Activated CD8-positive, alpha-beta T cell treated with anti-CD3 and anti-CD28 coated beads for 36 hours (primary cell): ENCODE measurements around the gene TEX48. TPM values are rescaled to one million over a fixed set of nuclear protein-coding genes. Genes with fewer than 3 reads are reported as not detected.
A peak's percentile ranks its signal among the peaks of the same experiment; 100 is the strongest.

Experiments
- ATAC-seq: fragments of 200-7000 bp; cut with Tn5 transposase; one replicate; pipeline ENCODE4 v1.10.0; 2021; ENCODE audit warnings: mild to moderate bottlenecking, moderate library complexity
- CTCF ChIA-PET: fragments of 350-600 bp; sonication (Branson Sonifier 250); formaldehyde crosslinking; loops from one replicate; lab custom pipeline; 2021; ENCODE audit warnings: antibody characterized with exemption; lab: Charles Lee
- POLR2A ChIA-PET: fragments of 350-600 bp; sonication (Branson Sonifier 250); formaldehyde crosslinking; loops from one replicate; lab custom pipeline; 2021; ENCODE audit warnings: antibody characterized with exemption; lab: Charles Lee
- DNase-seq: peaks from one replicate; pipeline ENCODE4 v3.0.0-alpha.2; 2020
- H3K27ac Mint-ChIP-seq: one replicate; pipeline ENCODE4 v1.8.0; 2021; ENCODE audit warnings: mild to moderate bottlenecking, mixed read lengths
- H3K27me3 Mint-ChIP-seq: one replicate; pipeline ENCODE4 v1.8.0; 2021; ENCODE audit warnings: mixed read lengths
- H3K36me3 Mint-ChIP-seq: one replicate; pipeline ENCODE4 v1.8.0; 2021; ENCODE audit warnings: low read depth, mixed read lengths
- H3K4me1 Mint-ChIP-seq: one replicate; pipeline ENCODE4 v1.8.0; 2021; ENCODE audit warnings: low read depth, mixed read lengths
- H3K4me3 Mint-ChIP-seq: one replicate; pipeline ENCODE4 v1.8.0; 2021; ENCODE audit warnings: mild to moderate bottlenecking, moderate library complexity, mixed read lengths
- H3K9me3 Mint-ChIP-seq: one replicate; pipeline ENCODE4 v1.8.0; 2021; ENCODE audit warnings: mixed read lengths
- intact Hi-C: fragments of 100-400 bp; cut with micrococcal nuclease; formaldehyde crosslinking; loops from one replicate; pipeline ENCODE4 v1.10.0; 2022
- total RNA-seq, 2 experiments: library from RNA; stranded (reverse); gene quantifications; one replicate each; pipeline ENCODE4 v1.2.3, GENCODE V29; 2021
- TF ChIP-seq, protein P1 (sequence below): fragments of 200-600 bp; IDR thresholded peaks from one replicate; pipeline ENCODE4 v1.8.0; 2022; ENCODE audit warnings: antibody characterized with exemption, mild to moderate bottlenecking

TEX48 gene
- total RNA-seq, 2 experiments from 2014 or later: 0.65 TPM; not detected in 1

DNA sequence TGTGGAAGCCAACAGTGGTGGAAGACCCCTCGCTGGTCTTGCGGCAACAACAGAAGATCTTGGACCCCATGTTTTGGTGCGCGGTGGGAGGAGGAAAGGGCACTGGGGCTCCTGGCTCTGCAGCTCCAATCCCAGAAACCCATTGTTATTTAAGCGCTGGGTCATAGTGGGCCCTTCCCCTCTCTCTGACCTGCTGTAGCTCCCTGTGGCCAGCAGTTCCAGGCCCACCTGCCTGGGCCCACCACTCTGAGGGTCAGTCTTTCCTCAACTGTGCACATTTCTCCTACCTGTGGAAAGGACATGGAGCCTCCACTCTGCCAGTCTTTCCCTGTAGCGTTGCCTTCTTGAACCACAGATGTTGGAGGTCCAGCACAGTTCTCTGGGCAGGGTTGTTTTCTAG is 24.3 kb downstream of the TEX48 start, which contains the start of gene TEX53:
TSS of gene TEX53 (minus strand) at position 101 of the 400 bp plus-strand sequence. CDS start at position 70, 31 bp downstream.
- DNase-seq (no peak), ATAC-seq (no peak)
- no peaks in the 10 kb centered on the region for H3K9me3 Mint-ChIP-seq
- TF ChIP-seq, protein P1, sequence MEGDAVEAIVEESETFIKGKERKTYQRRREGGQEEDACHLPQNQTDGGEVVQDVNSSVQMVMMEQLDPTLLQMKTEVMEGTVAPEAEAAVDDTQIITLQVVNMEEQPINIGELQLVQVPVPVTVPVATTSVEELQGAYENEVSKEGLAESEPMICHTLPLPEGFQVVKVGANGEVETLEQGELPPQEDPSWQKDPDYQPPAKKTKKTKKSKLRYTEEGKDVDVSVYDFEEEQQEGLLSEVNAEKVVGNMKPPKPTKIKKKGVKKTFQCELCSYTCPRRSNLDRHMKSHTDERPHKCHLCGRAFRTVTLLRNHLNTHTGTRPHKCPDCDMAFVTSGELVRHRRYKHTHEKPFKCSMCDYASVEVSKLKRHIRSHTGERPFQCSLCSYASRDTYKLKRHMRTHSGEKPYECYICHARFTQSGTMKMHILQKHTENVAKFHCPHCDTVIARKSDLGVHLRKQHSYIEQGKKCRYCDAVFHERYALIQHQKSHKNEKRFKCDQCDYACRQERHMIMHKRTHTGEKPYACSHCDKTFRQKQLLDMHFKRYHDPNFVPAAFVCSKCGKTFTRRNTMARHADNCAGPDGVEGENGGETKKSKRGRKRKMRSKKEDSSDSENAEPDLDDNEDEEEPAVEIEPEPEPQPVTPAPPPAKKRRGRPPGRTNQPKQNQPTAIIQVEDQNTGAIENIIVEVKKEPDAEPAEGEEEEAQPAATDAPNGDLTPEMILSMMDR: no peak
- intact Hi-C loops: loop anchor here (10.0 kb wide), 1 partner anchor 63 kb away; no protein-coding TSS in a partner anchor
- H3K27ac Mint-ChIP-seq: no peak within 1 kb of the TSS
- peaks cover 4% of the 10 kb centered on the region for H3K27me3 Mint-ChIP-seq
- POLR2A ChIA-PET: interaction anchor here (1.2 kb wide), 1 partner anchor 173 kb away, joined by 3 read pairs; no protein-coding TSS in a partner anchor
- peaks cover 18% of the 10 kb centered on the region for H3K4me1 Mint-ChIP-seq
- H3K4me3 Mint-ChIP-seq: no peak within 1 kb of the TSS
- CTCF ChIA-PET: interaction anchor here (1.1 to 1.8 kb wide), 3 partner anchors 23 to 252 kb away, joined by 4 to 6 read pairs (median 5); no protein-coding TSS in a partner anchor
- H3K36me3 Mint-ChIP-seq: no peaks in the 10 kb centered on the region

DNA sequence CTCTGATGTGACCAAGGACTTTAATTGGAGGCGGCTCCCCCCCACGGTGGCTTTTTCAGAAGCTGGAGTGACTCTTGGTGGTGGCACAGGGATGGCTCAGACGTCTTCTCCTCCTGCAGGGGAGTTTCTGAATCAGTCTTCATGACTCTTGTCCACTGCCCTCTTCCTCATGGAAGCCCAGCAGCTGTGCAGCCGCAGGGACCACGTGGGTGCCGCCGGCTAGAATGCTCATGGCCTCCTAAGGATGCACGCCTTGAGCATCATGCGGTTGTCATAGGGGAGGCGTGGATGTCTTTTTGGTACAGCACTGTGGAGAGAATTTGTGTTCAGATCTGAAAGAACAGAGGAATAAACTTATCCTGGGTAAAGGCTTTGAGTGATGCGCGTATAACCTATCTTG is 25.7 kb downstream of the TEX48 start:
- no peaks in the 10 kb centered on the region for H3K36me3 Mint-ChIP-seq
- TF ChIP-seq, protein P1: no peak
- ATAC-seq: no peak
- ChIA-PET POLR2A (interaction anchor here (0.7 kb wide), 1 partner anchor 383 kb away, joined by 3 read pairs; no protein-coding TSS in a partner anchor), CTCF (interaction anchor here (1.0 to 7.3 kb wide), 3 partner anchors 64 to 250 kb away, joined by 3 to 249 read pairs (median 3); no protein-coding TSS in a partner anchor)
- DNase-seq: no peak
- H3K9me3 Mint-ChIP-seq: no peaks in the 10 kb centered on the region
- H3K27ac Mint-ChIP-seq: no peak overlapping the region
- H3K27me3 Mint-ChIP-seq: no peaks in the 10 kb centered on the region
- peaks cover 21% of the 10 kb centered on the region for H3K4me1 Mint-ChIP-seq
- intact Hi-C loops: loop anchor here (10.0 kb wide), 1 partner anchor 62 kb away; no protein-coding TSS in a partner anchor
- H3K4me3 Mint-ChIP-seq: no peak overlapping the region

GRCh38 chr9:114655689-114656088 is 26.3 kb downstream of the TEX48 start:
- Mint-ChIP-seq H3K4me1 (peaks cover 21% of the 10 kb centered on the region), H3K4me3 (no peak overlapping the region), H3K27ac (no peak overlapping the region), H3K27me3 (no peaks in the 10 kb centered on the region), H3K36me3 (peaks cover 2% of the 10 kb centered on the region), H3K9me3 (no peaks in the 10 kb centered on the region)
- DNase-seq (no peak), ATAC-seq (no peak)
- TF ChIP-seq, protein P1: no peak
- CTCF ChIA-PET: interaction anchor here (1.1 to 7.3 kb wide), 4 partner anchors 63 to 359 kb away, joined by 3 to 249 read pairs (median 6); no protein-coding TSS in a partner anchor
- POLR2A ChIA-PET: no interaction called here
- intact Hi-C loops: loop anchor here (10.0 kb wide), 1 partner anchor 61 kb away; no protein-coding TSS in a partner anchor

GRCh38 chr9:114653556-114654159 is 28.3 kb downstream of the TEX48 start:
- Mint-ChIP-seq H3K4me3 (no peak overlapping the region), H3K9me3 (no peaks in the 10 kb centered on the region), H3K27ac (no peak overlapping the region), H3K4me1 (peaks cover 25% of the 10 kb centered on the region), H3K36me3 (peaks cover 13% of the 10 kb centered on the region), H3K27me3 (no peaks in the 10 kb centered on the region)
- CTCF ChIA-PET: interaction anchor here (0.5 to 7.3 kb wide), 82 partner anchors 9 to 494 kb away, joined by 3 to 249 read pairs (median 5); partner anchors contain the start of genes AKNA, ATP6V1G1, TEX48 and TMEM268
- TF ChIP-seq, protein P1: peak; percentile 91
- DNase-seq: peak; percentile 90
- peak; percentile 97 for ATAC-seq
- POLR2A ChIA-PET: interaction anchor here (0.9 to 1.7 kb wide), 7 partner anchors 9 to 259 kb away, joined by 3 to 10 read pairs (median 3); partner anchors contain the start of gene ATP6V1G1
- intact Hi-C loops: loop anchor here (1.0 to 10.0 kb wide), 3 partner anchors 59 to 249 kb away; no protein-coding TSS in a partner anchor
